GM19452 (cell line): Measurements from ENCODE around the gene HGF.
"Not testable (repeated sequence)": the region's sequence is repeated elsewhere in the genome, so short reads cannot be mapped to it uniquely, and the experiment has no call there.

Source experiments
- ATAC-seq: cut with Tn5 transposase; IDR thresholded peaks from one replicate; pipeline ENCODE4 v1.9.1; 2021; ENCODE audit not compliant: unreplicated experiment

Gene HGF

DNA sequence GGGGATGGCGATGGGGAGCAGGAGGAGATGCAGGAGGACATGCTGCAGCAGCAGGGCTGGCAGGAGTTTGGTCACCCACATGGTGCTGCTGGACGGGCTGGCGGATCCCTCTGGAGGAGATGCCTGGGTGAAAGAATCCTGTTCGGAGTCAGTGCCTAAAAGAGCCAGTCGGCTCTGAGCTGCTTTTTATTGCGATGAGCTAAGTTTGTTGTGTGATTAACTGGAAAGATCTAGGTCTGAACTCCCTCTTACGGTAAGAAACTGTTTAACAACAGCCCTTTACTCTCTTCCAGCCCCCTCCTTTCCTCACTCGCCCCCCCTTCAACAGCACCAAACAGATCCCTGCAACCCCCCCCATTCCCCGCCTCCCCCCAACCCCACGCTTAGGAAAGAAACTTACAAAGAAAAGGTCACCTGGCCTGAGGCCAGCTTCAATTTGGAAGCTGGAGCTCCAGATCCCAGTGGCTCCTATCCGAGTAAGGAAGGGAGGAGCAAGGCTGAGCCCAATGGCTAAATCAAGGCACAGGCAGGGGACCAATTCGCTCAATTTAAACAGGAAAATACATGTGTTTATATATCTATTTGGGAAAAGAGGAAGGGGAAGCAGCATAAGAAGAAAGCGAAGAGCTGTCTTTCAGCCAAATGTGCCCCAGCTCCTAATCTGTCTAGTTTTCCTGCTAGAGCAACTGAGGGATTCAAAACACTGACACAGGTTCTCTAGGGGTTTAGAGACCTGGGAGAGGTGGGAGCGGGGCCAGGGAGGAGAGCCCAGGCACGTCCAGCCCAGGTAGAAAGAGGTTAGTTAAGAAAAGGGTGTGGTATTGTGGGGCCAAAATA lies at the start of gene HGF:
Gene HGF (minus strand): TSS at position 157 of the 837 bp plus-strand sequence. CDS start 76 bp downstream, at position 81.
- no peak for ATAC-seq

GRCh38 chr7:81816312-81816711 lies 46.5 kb upstream of the HGF start:
- no peak for ATAC-seq

GRCh38 chr7:81812866-81813476 lies 43.1 kb upstream of the HGF start:
- peak; percentile 62 for ATAC-seq

DNA sequence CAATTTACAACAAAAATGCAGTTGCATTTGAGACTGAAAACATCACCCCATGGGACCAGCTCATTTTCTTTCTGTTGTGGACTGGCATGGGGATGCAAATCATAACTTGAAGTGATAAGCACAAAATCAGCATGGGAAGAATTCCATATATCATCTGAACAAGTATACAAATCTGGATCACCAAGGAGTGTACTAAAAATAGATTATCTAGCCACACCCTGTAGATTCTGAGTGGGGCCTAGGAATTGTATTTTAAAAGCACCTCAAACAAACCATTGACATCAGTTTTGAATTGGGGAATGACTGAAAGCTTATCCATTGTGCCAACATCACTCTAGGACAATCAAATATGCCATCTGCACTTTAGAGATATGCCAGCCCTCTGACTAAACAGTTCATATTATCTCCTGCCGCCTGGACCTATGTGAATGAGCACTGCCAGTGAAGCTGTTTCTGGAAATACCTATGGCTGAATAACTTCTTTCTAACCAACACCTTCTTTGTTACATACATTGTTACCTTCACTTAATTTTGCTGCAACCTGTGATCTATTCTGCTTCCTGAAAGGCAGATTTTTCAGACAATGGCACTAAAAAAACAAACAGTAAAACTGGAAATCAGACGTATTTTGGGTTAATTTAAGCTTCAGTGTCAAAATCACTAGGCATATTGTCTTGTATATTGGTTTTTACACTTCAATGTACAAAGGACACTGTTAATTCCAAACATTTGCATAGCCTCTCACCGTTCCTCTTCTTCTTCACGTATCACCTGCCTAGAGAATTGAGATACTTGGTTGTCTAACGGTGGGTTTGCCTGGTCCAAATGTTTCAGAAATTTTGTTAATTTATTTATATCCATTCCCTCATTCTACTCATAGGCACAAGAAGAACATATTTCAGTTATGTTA lies 42.4 kb upstream of the HGF start:
- peak; percentile 39 for ATAC-seq

- ATAC-seq = no peak
These were observed 40.8 kb upstream of the HGF start for GRCh38 chr7:81810476-81811155.

DNA sequence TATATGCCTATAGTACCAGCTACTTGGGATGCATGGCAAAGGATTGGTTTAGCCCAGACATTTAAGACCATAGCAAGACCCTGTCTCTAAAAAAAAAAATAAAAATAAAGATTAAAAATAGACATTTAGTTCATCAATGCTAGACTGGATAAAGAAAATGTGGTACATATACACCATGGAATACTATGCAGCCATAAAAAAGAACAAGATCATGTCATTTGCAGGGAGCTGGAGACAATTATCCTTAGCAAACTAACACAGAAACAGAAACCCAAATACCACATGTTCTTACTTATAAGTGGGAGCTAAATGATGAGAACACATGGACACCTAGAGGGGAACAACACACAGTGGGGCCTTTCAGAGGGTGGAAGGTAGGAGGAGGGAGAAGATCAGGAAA lies 38.5 kb upstream of the HGF start:
- not testable (repeated sequence) for ATAC-seq

- no peak for ATAC-seq
These were observed 33.4 kb upstream of the HGF start for GRCh38 chr7:81803267-81803666.

DNA sequence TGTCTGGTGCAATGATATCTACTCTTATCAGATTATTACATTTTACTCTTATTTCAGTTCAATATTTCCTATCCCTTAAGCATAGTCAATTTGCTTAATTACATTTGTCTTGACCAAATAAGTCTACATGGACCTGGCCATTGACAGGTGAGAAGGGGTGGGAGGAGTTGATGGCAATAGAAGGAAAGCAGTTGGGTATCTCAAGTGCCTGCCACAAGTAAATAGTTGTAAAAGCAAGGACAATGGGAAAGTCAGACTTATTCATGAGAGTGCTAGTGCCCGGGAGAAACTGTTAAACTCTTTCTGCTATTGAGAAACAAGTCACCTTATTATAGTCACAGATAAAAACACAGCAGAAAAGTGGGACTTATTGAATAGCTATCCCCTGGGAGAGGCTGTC lies 32.4 kb upstream of the HGF start:
- no peak for ATAC-seq

- no peak for ATAC-seq
These were observed 31.7 kb upstream of the HGF start for GRCh38 chr7:81801532-81801931.

- no peak for ATAC-seq
These were observed 22.0 kb upstream of the HGF start for GRCh38 chr7:81791568-81792518.

GRCh38 chr7:81790686-81791085 lies 20.8 kb upstream of the HGF start:
- ATAC-seq = no peak

GRCh38 chr7:81790120-81790500 lies 20.3 kb upstream of the HGF start:
- no peak for ATAC-seq

DNA sequence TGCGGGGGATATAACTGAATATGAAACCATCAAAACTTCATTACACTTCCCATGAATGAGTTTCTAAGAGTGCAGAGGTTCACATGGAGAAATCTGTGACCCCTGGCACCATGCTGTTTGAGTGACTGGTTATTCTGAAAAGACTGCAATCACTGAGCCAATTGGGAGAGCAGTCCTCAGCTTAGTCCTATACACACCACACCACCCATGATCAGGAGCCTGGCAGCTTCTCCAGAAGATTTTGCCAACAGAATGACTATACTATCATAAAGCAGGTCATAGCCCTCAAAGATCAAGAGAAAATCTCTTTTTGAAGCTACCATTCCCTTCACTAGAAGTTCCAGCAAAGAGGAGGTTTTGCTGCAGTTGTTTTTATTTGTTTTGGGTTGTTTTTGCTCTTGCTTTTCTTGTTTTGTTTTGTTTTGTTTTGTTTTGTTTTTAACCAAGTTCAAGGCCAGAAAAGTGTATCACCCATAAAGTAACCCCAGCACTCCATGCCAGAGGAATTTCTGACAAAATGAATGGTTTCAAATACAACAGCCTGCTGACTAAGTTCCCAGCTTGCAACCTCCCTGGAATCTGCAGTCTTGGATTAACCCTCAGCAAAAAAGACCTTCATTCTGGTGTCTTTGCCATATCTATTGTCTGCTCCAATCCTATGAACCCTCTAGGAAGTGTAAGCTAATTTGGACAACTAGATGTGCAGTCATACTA lies 19.7 kb upstream of the HGF start:
- ATAC-seq = no peak

DNA sequence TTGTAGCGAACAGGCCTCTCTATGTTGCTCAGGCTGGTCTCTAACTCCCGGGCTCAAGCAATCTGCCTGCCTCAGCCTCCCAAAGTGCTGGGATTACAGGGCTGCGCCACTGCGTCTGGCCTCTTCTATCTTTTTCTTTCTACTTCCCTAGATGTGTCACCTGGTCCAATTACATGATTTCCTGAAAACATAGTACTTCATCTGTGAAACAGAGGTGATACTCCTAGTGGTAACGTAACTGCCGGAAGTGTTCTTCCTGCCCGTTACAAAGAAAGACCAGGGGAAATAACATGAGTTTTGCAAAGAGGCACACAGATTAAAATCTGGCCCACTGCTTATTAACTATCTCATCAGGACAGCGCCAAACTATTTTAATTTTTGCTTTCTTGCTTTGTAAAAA lies 18.4 kb upstream of the HGF start:
- ATAC-seq = no peak

GRCh38 chr7:81783818-81784217 lies 14.0 kb upstream of the HGF start:
- ATAC-seq = no peak

GRCh38 chr7:81780914-81781693 lies 11.3 kb upstream of the HGF start:
- ATAC-seq = no peak

DNA sequence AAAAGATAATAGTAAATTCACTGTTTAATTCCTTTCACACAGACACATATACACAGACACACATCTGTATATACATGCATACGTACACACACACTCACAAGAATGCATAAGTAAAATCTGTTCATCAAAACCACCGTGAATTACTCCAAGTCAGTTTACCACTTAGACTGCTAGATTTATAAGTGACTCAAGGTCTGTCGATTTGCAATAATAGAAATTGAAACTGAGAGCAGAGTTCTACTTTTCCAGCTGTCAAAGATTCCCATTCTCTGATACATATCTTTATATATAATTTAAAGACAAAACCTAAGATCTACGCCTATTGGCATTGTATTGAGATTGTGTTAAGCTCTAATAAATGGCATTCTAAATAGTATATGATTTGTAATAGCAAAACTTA lies 9.9 kb upstream of the HGF start:
- ATAC-seq = no peak

DNA sequence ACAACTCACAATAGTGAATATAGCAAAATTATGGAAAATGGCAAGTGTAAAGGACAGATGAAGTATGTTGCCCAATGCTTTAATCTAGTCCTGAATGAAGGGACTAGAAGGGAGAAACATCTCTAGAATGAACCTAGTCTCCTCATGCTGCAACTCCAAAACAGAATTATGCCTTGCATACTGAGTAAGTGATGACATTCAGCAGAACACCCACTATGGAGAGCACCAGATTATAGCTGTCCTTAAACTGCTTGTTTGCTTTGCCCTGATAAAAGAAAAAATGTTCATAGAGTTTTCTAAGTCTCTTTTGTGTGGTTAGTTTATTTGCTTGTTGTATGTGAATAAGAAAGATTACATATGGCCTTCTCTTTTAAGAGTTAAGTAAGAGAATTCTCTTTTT lies 7.8 kb upstream of the HGF start:
- no peak for ATAC-seq
